ENCODE measurements around the gene KIF22. TPM values are rescaled to one million over a fixed set of nuclear protein-coding genes. Genes with fewer than 3 reads are reported as not detected.
A peak's percentile ranks its signal among the peaks of the same experiment; 100 is the strongest.

The KIF22 gene
- total RNA-seq, 1 donor from 2014 or later: 20.0 TPM

DNA sequence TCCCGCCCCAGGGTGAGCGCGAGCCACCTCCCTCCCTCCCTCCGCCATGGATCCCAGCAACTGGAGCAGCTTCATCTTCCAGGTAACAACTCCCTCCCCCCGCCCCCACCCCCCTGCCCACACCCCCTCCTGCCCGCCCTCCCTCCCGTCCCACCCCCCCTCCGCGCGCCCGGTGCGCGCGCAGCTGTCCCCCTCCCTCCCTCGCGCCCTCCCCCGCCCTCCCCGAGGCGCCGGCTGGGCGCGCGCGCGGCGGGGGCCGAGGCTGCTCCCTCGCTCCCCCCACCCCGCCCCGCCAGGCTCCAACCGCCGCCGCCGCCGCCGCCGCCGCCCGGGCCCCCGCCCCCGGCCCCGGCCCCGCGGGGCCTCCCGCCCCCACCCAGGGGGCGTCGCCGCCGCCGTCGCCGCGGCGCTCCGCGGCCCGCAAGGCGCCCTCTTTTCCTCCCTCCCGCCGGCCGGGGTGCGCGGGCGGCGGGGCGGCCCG, 15.6 kb downstream of the KIF22 start, which contains the start of gene MAZ:
TSS of gene MAZ (plus strand) at position 431 of the 481 bp plus-strand sequence. CDS start 173 bp downstream, outside the sequence.
- H3K4me3 Mint-ChIP-seq (ENCODE audit: unreplicated experiment): peak within 1 kb of the TSS; percentile 100
- peaks cover 4% of the 10 kb centered on the region for H3K36me3 Mint-ChIP-seq (ENCODE audit: unreplicated experiment)
- H3K27ac Mint-ChIP-seq (ENCODE audit: unreplicated experiment): peak within 1 kb of the TSS; percentile 100
- no peaks in the 10 kb centered on the region for H3K9me3 Mint-ChIP-seq (ENCODE audit: unreplicated experiment)
- no peak for DNase-seq (ENCODE audit: extremely low spot score, unreplicated experiment)
- H3K27me3 Mint-ChIP-seq (ENCODE audit: unreplicated experiment): no peaks in the 10 kb centered on the region
- TF ChIP-seq, protein P1, sequence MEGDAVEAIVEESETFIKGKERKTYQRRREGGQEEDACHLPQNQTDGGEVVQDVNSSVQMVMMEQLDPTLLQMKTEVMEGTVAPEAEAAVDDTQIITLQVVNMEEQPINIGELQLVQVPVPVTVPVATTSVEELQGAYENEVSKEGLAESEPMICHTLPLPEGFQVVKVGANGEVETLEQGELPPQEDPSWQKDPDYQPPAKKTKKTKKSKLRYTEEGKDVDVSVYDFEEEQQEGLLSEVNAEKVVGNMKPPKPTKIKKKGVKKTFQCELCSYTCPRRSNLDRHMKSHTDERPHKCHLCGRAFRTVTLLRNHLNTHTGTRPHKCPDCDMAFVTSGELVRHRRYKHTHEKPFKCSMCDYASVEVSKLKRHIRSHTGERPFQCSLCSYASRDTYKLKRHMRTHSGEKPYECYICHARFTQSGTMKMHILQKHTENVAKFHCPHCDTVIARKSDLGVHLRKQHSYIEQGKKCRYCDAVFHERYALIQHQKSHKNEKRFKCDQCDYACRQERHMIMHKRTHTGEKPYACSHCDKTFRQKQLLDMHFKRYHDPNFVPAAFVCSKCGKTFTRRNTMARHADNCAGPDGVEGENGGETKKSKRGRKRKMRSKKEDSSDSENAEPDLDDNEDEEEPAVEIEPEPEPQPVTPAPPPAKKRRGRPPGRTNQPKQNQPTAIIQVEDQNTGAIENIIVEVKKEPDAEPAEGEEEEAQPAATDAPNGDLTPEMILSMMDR (IDR thresholded peaks at IDR 0.05): no peak
- H3K4me1 Mint-ChIP-seq (ENCODE audit: unreplicated experiment): peaks cover 42% of the 10 kb centered on the region

DNA sequence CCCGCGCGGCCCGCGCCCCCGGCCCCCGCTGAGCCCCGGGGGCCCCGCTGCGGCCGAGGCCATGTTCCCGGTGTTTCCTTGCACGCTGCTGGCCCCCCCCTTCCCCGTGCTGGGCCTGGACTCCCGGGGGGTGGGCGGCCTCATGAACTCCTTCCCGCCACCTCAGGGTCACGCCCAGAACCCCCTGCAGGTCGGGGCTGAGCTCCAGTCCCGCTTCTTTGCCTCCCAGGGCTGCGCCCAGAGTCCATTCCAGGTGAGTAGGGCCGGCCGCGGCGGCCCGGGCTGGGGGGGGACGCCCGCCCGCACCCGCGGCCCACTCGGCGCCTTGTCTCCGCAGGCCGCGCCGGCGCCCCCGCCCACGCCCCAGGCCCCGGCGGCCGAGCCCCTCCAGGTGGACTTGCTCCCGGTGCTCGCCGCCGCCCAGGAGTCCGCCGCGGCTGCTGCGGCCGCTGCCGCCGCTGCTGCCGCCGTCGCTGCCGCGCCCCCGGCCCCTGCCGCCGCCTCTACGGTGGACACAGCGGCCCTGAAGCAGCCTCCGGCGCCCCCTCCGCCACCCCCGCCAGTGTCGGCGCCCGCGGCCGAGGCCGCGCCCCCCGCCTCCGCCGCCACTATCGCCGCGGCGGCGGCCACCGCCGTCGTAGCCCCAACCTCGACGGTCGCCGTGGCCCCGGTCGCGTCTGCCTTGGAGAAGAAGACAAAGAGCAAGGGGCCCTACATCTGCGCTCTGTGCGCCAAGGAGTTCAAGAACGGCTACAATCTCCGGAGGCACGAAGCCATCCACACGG, 16.3 kb downstream of the KIF22 start:
- Mint-ChIP-seq H3K9me3 (ENCODE audit: unreplicated experiment) (no peaks in the 10 kb centered on the region), H3K36me3 (ENCODE audit: unreplicated experiment) (peaks cover 4% of the 10 kb centered on the region), H3K27ac (ENCODE audit: unreplicated experiment) (peak overlapping the region; percentile 92), H3K4me1 (ENCODE audit: unreplicated experiment) (peaks cover 46% of the 10 kb centered on the region), H3K4me3 (ENCODE audit: unreplicated experiment) (peak overlapping the region; percentile 83), H3K27me3 (ENCODE audit: unreplicated experiment) (no peaks in the 10 kb centered on the region)
- DNase-seq (ENCODE audit: extremely low spot score, unreplicated experiment): no peak
- TF ChIP-seq, protein P1 (IDR thresholded peaks at IDR 0.05): no peak

DNA sequence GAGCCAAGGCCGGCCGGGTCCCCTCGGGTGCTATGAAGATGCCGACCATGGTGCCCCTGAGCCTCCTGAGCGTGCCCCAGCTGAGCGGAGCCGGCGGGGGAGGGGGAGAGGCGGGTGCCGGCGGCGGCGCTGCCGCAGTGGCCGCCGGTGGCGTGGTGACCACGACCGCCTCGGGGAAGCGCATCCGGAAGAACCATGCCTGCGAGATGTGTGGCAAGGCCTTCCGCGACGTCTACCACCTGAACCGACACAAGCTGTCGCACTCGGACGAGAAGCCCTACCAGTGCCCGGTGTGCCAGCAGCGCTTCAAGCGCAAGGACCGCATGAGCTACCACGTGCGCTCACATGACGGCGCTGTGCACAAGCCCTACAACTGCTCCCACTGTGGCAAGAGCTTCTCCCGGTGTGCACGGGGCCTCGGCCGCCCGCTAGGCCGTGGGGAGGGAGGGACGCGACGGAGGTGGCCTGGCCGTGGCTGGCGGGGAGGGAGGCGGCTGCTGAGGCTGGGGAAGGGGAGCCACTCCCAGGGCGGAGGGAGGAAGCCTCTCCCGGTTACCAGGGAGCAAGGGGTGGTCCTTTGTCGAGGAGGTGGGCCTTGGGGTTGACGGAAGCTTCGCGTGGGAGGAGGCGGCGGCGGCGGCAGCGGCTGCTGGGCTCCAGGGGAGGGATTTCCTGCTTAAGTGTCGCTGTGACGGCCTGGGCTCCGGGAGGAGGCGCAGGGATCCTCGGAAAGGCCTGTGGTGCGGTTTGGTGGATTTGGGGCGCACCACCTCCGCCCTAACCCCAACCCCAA, 17.1 kb downstream of the KIF22 start:
- H3K27me3 Mint-ChIP-seq (ENCODE audit: unreplicated experiment): no peaks in the 10 kb centered on the region
- peak overlapping the region; percentile 92 for H3K27ac Mint-ChIP-seq (ENCODE audit: unreplicated experiment)
- peak; percentile 95 for DNase-seq (ENCODE audit: extremely low spot score, unreplicated experiment)
- peaks cover 4% of the 10 kb centered on the region for H3K36me3 Mint-ChIP-seq (ENCODE audit: unreplicated experiment)
- H3K9me3 Mint-ChIP-seq (ENCODE audit: unreplicated experiment): no peaks in the 10 kb centered on the region
- TF ChIP-seq, protein P1 (IDR thresholded peaks at IDR 0.05): peak; percentile 52
- H3K4me3 Mint-ChIP-seq (ENCODE audit: unreplicated experiment): peak overlapping the region; percentile 83
- H3K4me1 Mint-ChIP-seq (ENCODE audit: unreplicated experiment): peaks cover 52% of the 10 kb centered on the region

DNA sequence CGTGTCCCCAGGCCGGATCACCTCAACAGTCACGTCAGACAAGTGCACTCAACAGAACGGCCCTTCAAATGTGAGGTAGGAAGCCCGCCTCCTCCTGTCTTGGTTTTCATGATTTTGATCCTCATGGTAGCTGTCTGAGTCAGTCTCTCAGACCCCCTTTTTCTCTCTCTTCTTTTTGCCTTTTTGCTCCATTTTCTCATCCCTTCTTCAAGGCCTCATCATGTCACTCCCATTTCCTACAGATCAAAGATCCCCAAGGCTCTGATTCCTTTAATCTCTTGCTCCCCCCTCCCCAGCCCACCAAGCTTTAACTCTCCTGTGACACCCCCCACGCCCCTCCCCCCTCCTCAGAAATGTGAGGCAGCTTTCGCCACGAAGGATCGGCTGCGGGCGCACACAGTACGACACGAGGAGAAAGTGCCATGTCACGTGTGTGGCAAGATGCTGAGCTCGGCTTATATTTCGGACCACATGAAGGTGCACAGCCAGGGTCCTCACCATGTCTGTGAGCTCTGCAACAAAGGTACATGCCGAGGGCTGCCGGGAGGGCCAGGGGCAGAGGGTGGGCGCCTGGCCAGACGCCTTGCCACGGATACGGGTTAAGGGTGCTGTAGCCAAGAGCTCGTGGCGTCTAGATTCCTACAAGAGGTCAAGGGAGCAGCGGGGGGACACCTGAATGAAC, 17.8 kb downstream of the KIF22 start:
- H3K36me3 Mint-ChIP-seq (ENCODE audit: unreplicated experiment): peaks cover 4% of the 10 kb centered on the region
- H3K4me3 Mint-ChIP-seq (ENCODE audit: unreplicated experiment): peak overlapping the region; percentile 83
- peaks cover 60% of the 10 kb centered on the region for H3K4me1 Mint-ChIP-seq (ENCODE audit: unreplicated experiment)
- H3K9me3 Mint-ChIP-seq (ENCODE audit: unreplicated experiment): no peaks in the 10 kb centered on the region
- peak overlapping the region; percentile 92 for H3K27ac Mint-ChIP-seq (ENCODE audit: unreplicated experiment)
- DNase-seq (ENCODE audit: extremely low spot score, unreplicated experiment): no peak
- TF ChIP-seq, protein P1 (IDR thresholded peaks at IDR 0.05): no peak
- no peaks in the 10 kb centered on the region for H3K27me3 Mint-ChIP-seq (ENCODE audit: unreplicated experiment)
